DMS79 (cell line): ENCODE data around the gene GPR39.
"Not testable (repeated sequence)": the region's sequence is repeated elsewhere in the genome, so short reads cannot be mapped to it uniquely, and the experiment has no call there.

Source experiments
- DNase-seq: peaks from one replicate; lab custom pipeline; 2025; lab: John Stamatoyannopoulos, UW

The GPR39 gene

GRCh38 chr2:132416723-132417395 is at the start of gene GPR39:
TSS of gene GPR39 (plus strand) at chr2:132416805.
- no peak for DNase-seq

DNA sequence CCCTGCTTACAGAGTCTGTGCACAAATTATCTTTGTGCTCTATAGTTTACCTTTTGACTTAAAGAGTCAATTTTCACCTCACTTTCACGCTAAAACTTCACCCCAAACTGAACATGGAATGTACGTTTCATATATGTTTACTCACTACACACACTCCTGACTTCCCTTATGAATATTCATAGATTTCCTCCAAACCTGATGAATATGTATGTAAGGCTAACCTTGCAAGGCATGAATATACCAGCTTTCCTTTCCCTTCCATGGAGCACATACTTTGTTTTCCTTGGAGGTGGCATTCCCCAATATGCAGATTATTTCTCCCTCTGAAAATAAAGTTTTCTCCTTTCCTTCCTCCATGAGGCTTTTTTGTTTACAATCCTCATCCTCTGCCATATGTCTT is 48.4 kb upstream of the GPR39 start:
- DNase-seq = no peak

GRCh38 chr2:132372276-132372675 is 44.3 kb upstream of the GPR39 start:
- DNase-seq = no peak

GRCh38 chr2:132373391-132374135 is 43.0 kb upstream of the GPR39 start:
- no peak for DNase-seq

GRCh38 chr2:132374151-132374550 is 42.5 kb upstream of the GPR39 start:
- DNase-seq = no peak

- DNase-seq = no peak
Observed at GRCh38 chr2:132374551-132374950, 42.1 kb upstream of the GPR39 start.

DNA sequence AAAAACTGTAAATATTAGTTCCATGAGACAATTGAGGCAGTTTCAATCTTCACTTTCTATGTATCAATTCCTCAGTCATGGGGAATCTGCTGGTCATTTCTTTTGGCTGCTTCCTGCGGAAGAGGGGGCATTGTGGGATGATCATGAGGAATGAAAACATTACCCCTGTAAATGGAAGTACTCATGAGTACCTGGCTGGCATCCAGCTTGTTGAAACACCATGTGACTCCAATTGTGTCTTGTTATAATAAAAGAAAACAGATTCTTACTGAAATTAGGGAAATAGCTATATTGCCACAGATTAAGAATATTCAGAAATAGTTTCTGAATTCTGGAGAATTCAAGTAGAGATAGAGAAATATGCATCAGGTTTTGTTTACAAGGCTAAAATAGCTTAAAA is 41.6 kb upstream of the GPR39 start:
- no peak for DNase-seq

DNA sequence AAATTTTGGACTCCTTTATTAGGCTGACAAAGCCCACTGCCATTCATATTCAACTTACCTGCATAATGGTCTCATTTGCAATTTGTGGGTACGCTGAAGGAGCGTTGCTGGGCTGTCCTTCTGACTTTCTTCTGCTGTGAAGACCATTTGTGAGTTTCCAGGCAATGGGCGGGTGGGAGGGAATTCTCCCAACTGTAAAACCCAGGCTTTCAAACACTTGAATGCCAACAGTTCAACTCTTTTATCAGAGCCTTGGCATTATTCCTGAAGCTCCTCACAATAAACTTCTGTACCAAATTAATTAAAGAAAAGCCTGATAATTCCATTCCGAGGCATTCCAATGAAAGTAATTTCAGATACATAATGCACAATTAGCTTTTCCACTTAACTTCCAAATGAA is 35.2 kb upstream of the GPR39 start:
- no peak for DNase-seq

GRCh38 chr2:132383956-132384355 is 32.6 kb upstream of the GPR39 start:
- no peak for DNase-seq

GRCh38 chr2:132384491-132385151 is 32.0 kb upstream of the GPR39 start:
- DNase-seq = no peak

GRCh38 chr2:132387126-132387525 is 29.5 kb upstream of the GPR39 start:
- DNase-seq = no peak

DNA sequence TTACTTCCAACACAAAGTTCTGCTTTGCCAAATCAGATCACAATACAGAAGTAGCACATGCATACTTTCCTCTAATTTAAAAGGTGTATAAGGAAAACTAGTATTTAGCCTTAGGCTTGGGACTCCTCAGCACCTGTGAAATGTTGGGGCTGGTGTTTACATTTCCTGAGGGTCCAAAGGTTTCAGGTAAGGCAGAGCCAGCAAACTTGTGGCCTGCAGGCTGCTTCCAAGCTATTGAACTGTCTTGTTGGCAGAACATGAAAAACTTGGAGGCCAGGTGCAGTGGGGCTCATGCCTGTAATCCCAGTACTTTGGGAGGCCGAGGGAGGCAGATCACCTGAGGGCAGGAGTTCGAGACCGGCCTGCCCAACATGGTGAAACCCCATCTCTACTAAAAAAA is 26.5 kb upstream of the GPR39 start:
- DNase-seq = no peak

GRCh38 chr2:132391378-132391777 is 25.2 kb upstream of the GPR39 start:
- DNase-seq = no peak

DNA sequence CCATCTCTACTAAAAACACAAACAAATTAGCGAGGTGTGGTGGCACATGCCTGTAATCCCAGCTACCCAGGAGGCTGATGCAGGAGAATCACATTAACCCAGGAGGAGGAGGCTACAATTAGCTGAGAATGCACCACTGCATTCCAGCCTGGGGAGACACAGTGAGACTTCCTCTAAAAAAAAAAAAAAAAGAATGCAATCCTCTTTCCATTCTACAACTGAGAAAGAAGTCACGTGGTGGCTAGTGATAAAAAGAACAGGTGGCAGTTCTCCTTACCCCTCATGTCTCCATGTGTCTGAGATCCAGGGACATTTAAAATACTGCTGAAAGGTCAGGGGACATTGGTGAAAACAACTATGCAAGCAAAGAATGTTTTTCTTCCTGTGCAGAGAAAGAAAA is 24.4 kb upstream of the GPR39 start:
- DNase-seq = no peak

GRCh38 chr2:132392879-132393278 is 23.7 kb upstream of the GPR39 start:
- DNase-seq = no peak

GRCh38 chr2:132397042-132397441 is 19.6 kb upstream of the GPR39 start:
- not testable (repeated sequence) for DNase-seq

- DNase-seq = no peak
Observed at GRCh38 chr2:132400169-132400900, 16.3 kb upstream of the GPR39 start.

DNA sequence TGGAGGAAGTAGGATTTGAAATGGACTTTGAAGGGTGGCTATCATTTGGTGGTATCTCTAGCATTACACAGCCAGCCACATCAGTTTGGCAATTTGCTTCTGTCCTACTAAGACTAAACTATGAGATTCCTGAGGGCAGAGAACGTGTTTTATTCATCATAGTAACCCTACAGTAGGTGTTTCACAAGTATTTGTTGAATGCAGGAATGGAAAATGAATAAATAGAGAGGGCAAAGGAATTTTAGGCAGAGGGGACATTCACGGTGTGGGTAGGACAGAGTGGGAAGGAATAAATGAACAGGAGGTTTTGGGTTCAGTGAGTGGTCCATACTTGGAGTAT is 15.7 kb upstream of the GPR39 start:
- DNase-seq = no peak

- DNase-seq = no peak
Observed at GRCh38 chr2:132401326-132401725, 15.3 kb upstream of the GPR39 start.

DNA sequence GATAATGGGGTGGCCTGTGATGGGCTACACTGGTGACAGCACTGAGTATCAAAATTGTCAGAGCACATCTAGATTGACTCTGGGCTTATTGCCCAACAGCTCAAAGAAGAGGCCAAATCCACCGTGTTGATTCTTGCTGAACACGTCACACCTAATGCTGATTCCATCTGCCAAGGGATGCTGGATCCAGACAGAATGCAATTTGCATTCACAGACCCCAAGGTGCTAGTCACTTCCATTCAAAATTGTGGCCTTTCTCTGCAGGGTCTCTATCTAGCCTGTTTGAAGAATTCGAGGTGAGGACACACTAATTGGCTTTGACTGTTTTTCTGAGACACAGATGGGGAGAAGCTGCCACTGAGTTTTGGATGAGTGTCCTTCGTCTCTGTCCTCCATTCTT is 13.5 kb upstream of the GPR39 start:
- no peak for DNase-seq

- DNase-seq = no peak
Observed at GRCh38 chr2:132404056-132404455, 12.5 kb upstream of the GPR39 start.

DNA sequence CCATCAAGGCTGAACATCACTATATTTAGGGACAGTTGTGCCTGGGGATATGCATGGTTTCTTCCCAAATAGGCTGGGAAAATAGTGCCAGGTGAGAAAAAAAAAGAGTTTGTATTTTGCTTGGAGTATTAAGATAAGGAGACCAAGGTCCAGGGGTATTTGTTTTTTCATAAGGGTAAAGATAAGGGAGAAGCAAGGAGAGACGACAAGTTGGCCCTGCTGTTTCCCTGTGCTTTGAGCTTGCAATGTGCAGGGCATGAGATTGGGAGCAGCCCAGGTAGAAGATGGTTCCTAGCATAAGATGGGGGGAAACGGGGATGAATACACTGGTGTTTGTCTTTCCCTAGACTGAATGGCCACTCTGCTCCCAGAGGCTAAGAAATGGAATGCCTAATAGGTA is 8.8 kb upstream of the GPR39 start:
- DNase-seq = no peak

DNA sequence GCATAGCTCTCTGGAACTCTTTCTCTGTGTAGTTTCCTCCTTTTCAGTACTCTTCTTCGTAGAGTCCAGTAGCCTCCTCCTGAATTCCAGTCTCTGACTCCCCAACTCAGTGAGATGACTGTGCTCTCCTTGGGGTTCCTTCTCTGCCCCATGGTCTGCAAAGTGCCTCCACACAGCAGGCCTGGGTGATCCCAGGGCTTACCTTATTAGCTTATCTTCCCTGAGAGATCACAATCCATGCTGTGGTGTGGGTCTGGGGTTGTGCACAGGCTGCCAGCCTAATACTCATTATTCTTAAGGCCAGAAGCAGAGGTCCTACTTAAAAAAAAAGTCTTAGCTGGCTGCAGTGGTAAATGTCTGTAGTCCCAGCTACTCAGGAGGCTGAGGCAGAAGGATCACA is 4.6 kb upstream of the GPR39 start:
- DNase-seq = no peak
